ENCODE data around the gene GABRG2. TPM values are rescaled to one million over a fixed set of nuclear protein-coding genes. Genes with fewer than 3 reads are reported as not detected.

GABRG2 gene
- total RNA-seq, 1 experiment from 2014 or later = not detected

DNA sequence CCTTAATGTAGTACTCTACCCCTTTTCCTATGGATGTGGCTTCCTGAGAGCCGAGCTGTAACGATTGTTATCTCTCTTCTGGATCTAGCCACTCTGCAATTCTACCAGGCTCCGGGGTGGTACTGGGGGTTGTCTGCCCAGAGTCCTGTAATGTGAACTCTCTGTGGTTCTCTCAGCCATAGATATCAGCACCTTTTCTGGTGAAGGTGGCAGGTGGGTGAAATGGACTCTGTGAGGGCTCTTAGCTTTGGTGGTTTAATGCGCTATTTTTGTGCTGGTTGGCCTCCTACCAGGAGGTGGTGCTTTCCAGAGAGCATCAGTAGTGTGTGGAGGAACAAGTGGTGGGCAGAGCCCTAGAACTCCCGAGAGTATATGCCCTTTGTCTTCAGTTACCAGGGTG is 122.1 kb downstream of the GABRG2 start:
- DNase-seq (ENCODE audit: low read depth) = no peak

DNA sequence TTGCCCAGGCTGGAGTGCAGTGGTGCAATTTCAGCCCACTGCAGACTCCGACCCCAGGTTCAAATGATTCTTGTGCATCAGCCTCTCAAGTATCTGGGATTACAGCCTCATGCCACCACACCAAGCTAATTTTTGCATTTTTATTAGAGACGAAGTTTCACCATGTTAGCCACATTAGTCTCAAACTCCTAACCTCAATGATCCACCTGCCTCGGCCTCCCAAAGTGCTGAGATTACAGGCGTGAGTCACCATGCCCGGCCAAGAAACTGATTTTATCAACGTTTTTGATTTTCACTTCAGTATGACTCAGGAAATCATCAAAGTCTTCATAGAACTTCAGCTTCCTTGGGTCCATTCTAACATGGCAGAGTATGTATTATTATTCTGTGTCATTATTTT is 125.4 kb downstream of the GABRG2 start:
- DNase-seq (ENCODE audit: low read depth) = no peak

DNA sequence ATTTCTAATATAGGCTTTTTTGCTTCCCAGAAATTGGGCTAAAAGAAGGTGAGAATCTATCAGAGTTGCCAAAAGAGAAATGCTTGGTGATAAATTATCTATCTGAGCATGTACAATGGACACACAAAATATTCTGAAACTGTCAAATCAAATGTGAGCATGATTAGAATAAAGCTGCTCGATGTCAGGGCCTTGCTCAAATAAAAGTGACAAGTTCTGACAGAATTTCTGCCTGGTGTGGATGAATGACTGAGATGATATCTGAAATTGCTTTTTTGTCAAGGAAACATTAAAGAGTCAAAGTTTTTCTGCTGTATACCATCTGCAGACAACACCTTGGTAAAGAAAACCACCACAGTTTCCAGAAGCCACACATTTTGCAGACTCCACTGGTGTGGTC is 128.8 kb downstream of the GABRG2 start:
- DNase-seq (ENCODE audit: low read depth) = no peak

DNA sequence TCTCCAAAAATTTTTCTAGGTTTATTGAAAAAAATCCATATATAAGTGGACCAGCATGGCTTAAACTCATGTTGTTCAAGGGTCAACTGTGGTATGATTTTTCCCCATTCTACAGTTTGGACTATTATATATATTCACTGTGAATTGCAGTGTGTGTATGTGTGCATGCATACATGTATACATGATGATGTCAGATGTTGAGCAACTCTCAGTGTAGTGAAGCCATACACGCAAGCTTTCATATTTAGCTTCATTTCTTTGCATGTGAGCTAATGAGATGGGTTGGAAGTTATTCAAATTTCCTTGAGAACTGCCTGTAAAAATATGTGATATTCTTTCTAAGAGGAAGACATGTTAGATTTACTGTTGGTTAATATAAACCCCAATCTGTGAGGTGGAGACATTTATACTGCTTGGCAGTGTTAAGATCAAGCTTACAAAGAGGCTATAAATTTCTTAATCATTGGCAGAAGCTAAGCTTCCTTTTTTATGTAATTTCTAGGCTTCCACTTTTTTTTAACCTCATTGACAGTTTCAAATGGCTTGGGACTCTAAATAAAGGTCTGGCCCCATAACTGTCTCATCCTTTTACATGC is 134.8 kb downstream of the GABRG2 start:
- DNase-seq (ENCODE audit: low read depth) = no peak

Other genes with a start within 250 kb of the GABRG2 start
- not detected in 2 replicates for gene GABRA1, start 219.7 kb upstream of the GABRG2 start, total RNA-seq (2014; rRNA removed; shearing (Covaris generic))

Measured in M059J (cell line).